ENCODE data around the gene RPRM. TPM values are rescaled to one million over a fixed set of nuclear protein-coding genes. Genes with fewer than 3 reads are reported as not detected.

Gene RPRM
- total RNA-seq, 1 experiment from 2014 or later, result not detected

- intact Hi-C loops (cut with micrococcal nuclease; ENCODE audit: unreplicated experiment), result no loop called here
- no TSS peak for BruUV-seq (replicated peaks)
These were observed 4.2 kb downstream of the RPRM start for GRCh38 chr2:153474407-153474806.

GRCh38 chr2:153470867-153471266 lies 7.7 kb downstream of the RPRM start:
- Histone ChIP-seq H3K9me3 (ENCODE audit: low read depth, low read length, poor library complexity, severe bottlenecking) (no peaks in the 10 kb centered on the region), H3K36me3 (ENCODE audit: insufficient read depth, low read length, poor library complexity, severe bottlenecking) (no peaks in the 10 kb centered on the region), H3K4me3 (ENCODE audit: low read depth, low read length, poor library complexity, severe bottlenecking) (no peak overlapping the region), H3K27ac (ENCODE audit: low read depth, low read length, poor library complexity, severe bottlenecking) (no peak overlapping the region), H3K4me1 (ENCODE audit: insufficient read depth, low read length, poor library complexity, severe bottlenecking) (no peaks in the 10 kb centered on the region), H3K27me3 (replicated peaks; ENCODE audit: insufficient read depth, low read depth, low read length, poor library complexity) (peaks cover 85% of the 10 kb centered on the region)
- CTCF ChIA-PET, result no interaction called here
- BruUV-seq (replicated peaks), result no TSS peak
- DNase-seq (ENCODE audit: low spot score), result no peak
- POLR2A ChIA-PET (ENCODE audit: low non-redundant PET), result no interaction called here
- intact Hi-C loops (cut with micrococcal nuclease; ENCODE audit: unreplicated experiment), result no loop called here
- no peak for TF ChIP-seq EZH2 (IDR thresholded peaks at IDR 0.05; ENCODE audit: borderline replicate concordance, low read depth, low read length, poor library complexity, severe bottlenecking)
- no peak for TF ChIP-seq CTCF (conservative IDR thresholded peaks at IDR 0.05; ENCODE audit: low read depth, low read length)

More at GRCh38 chr2:153474407-153474806, 4.2 kb downstream of the RPRM start:
- no peak overlapping the region for H3K4me3 ChIP-seq (ENCODE audit: low read depth, low read length, poor library complexity, severe bottlenecking)
- ChIA-PET CTCF (no interaction called here), POLR2A (ENCODE audit: low non-redundant PET) (no interaction called here)
- H3K4me1 ChIP-seq (ENCODE audit: insufficient read depth, low read length, poor library complexity, severe bottlenecking), result peaks cover 18% of the 10 kb centered on the region
- H3K9me3 ChIP-seq (ENCODE audit: low read depth, low read length, poor library complexity, severe bottlenecking), result no peaks in the 10 kb centered on the region
- H3K36me3 ChIP-seq (ENCODE audit: insufficient read depth, low read length, poor library complexity, severe bottlenecking), result no peaks in the 10 kb centered on the region
- peaks cover 89% of the 10 kb centered on the region for H3K27me3 ChIP-seq (replicated peaks; ENCODE audit: insufficient read depth, low read depth, low read length, poor library complexity)
- H3K27ac ChIP-seq (ENCODE audit: low read depth, low read length, poor library complexity, severe bottlenecking), result no peak overlapping the region
- TF ChIP-seq CTCF (conservative IDR thresholded peaks at IDR 0.05; ENCODE audit: low read depth, low read length) (no peak), EZH2 (IDR thresholded peaks at IDR 0.05; ENCODE audit: borderline replicate concordance, low read depth, low read length, poor library complexity, severe bottlenecking) (no peak)
- DNase-seq (ENCODE audit: low spot score), result no peak

GRCh38 chr2:153464395-153464794 lies 14.2 kb downstream of the RPRM start:
- no peaks in the 10 kb centered on the region for H3K9me3 ChIP-seq (ENCODE audit: low read depth, low read length, poor library complexity, severe bottlenecking)

More at GRCh38 chr2:153464395-153464794, 14.2 kb downstream of the RPRM start:
- no peak for TF ChIP-seq CTCF (conservative IDR thresholded peaks at IDR 0.05; ENCODE audit: low read depth, low read length)
- no peak for TF ChIP-seq EZH2 (IDR thresholded peaks at IDR 0.05; ENCODE audit: borderline replicate concordance, low read depth, low read length, poor library complexity, severe bottlenecking)
- intact Hi-C loops (cut with micrococcal nuclease; ENCODE audit: unreplicated experiment), result no loop called here
- no peak overlapping the region for H3K27ac ChIP-seq (ENCODE audit: low read depth, low read length, poor library complexity, severe bottlenecking)
- no TSS peak for BruUV-seq (replicated peaks)
- CTCF ChIA-PET, result no interaction called here
- POLR2A ChIA-PET (ENCODE audit: low non-redundant PET), result no interaction called here
- H3K36me3 ChIP-seq (ENCODE audit: insufficient read depth, low read length, poor library complexity, severe bottlenecking), result no peaks in the 10 kb centered on the region
- no peak overlapping the region for H3K4me3 ChIP-seq (ENCODE audit: low read depth, low read length, poor library complexity, severe bottlenecking)
- DNase-seq (ENCODE audit: low spot score), result no peak
- H3K27me3 ChIP-seq (replicated peaks; ENCODE audit: insufficient read depth, low read depth, low read length, poor library complexity), result peaks cover 81% of the 10 kb centered on the region
- no peaks in the 10 kb centered on the region for H3K4me1 ChIP-seq (ENCODE audit: insufficient read depth, low read length, poor library complexity, severe bottlenecking)

Data from A673 (cell line).